OCI-LY1 (cell line): ENCODE data around the gene SH3D19.
"Not testable (repeated sequence)": the region's sequence is repeated elsewhere in the genome, so short reads cannot be mapped to it uniquely, and the experiment has no call there.

Experiments
- CTCF ChIP-seq: fragments of 200-600 bp; sonication (generic), shearing (Covaris generic); IDR thresholded peaks from 2 replicates; pipeline ENCODE4 v1.5.1; 2017; ENCODE audit warnings: mild to moderate bottlenecking, antibody characterized with exemption, low read length, moderate library complexity, mixed read lengths
- EZH2 ChIP-seq: fragments of 200-600 bp; sonication (generic), shearing (Covaris generic); IDR thresholded peaks from 2 replicates; pipeline ENCODE4 v1.8.0; 2017; ENCODE audit warnings: borderline replicate concordance, mixed run types, mild to moderate bottlenecking, antibody characterized with exemption, low read length, moderate library complexity, mixed read lengths

- TF ChIP-seq CTCF, EZH2: not testable (repeated sequence)
These were observed 69.7 kb downstream of the SH3D19 start for GRCh38 chr4:151255680-151256079.
